Immature natural killer cell (primary cell): ENCODE results near the gene KIAA0513. TPM values are rescaled to one million over a fixed set of nuclear protein-coding genes. Genes with fewer than 3 reads are reported as not detected.
"Not testable (repeated sequence)": the region's sequence is repeated elsewhere in the genome, so short reads cannot be mapped to it uniquely, and the experiment has no call there.

Experiments used
- DNase-seq, 3 donors: peaks; one replicate each; pipeline ENCODE4 v3.0.0; 2022; ENCODE audit warnings: mixed read lengths in 1 of 3
- H3K27ac Mint-ChIP-seq, 6 donors: one replicate each; pipeline ENCODE4 v1.8.0; 2020; ENCODE audit warnings: mixed read lengths in 6 of 6, mild to moderate bottlenecking in 5 of 6, inconsistent platforms in 4 of 6, moderate library complexity in 3 of 6
- H3K27me3 Mint-ChIP-seq, 3 donors: one replicate each; pipeline ENCODE4 v1.8.0; 2020 to 2021; ENCODE audit warnings: low read depth in 3 of 3, mild to moderate bottlenecking in 3 of 3, mixed read lengths in 3 of 3, moderate library complexity in 3 of 3, inconsistent platforms in 1 of 3
- H3K36me3 Mint-ChIP-seq, 3 donors: one replicate each; pipeline ENCODE4 v1.8.0; 2020; ENCODE audit warnings: mixed read lengths in 3 of 3, inconsistent platforms in 2 of 3, mild to moderate bottlenecking in 2 of 3
- H3K4me1 Mint-ChIP-seq, 2 donors: one replicate each; pipeline ENCODE4 v1.8.0; 2020; ENCODE audit warnings: inconsistent platforms in 2 of 2, mild to moderate bottlenecking in 2 of 2, mixed read lengths in 2 of 2, moderate library complexity in 1 of 2
- H3K4me3 Mint-ChIP-seq, 5 donors: one replicate each; pipeline ENCODE4 v1.8.0; 2020; ENCODE audit warnings: mild to moderate bottlenecking in 5 of 5, mixed read lengths in 5 of 5, inconsistent platforms in 3 of 5, moderate library complexity in 3 of 5
- H3K9me3 Mint-ChIP-seq, 6 donors: one replicate each; pipeline ENCODE4 v1.8.0; 2020; ENCODE audit warnings: mild to moderate bottlenecking in 6 of 6, mixed read lengths in 6 of 6, inconsistent platforms in 4 of 6, moderate library complexity in 3 of 6
- polyA plus RNA-seq, 3 donors: library from polyadenylated mRNA; unstranded; fragments of 300-500 nt; fragmentation: Illumina TruSeq; gene quantifications; one replicate each; pipeline ENCODE4 v1.2.3, GENCODE V29; 2021

KIAA0513 gene
- polyA plus RNA-seq, 3 donors from 2014 or later = 0.11 to 8.7 (median 4.4) TPM

DNA sequence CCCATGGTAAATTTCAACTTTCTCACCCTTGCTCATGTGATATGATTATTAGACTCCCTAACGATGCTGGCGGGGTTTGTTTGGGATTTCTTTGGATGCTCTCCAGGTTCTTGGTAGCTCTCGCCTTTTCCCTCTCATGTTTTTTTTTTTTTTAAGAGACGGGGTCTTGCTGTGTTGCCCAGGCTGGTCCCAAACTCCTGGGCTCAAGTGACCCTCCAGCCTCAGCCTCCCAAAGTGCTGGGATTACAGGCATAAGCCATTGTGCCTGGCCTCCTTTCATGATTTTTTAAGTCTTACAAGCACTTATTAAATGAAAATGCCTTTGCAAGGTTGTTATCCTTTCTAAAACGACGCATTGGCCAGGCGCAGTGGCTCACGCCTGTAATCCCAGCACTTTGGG lies 24.1 kb downstream of the KIAA0513 start:
- H3K4me3 Mint-ChIP-seq = no peak overlapping the region
- DNase-seq = no peak
- peaks cover 0 to 19% (median 14%) of the 10 kb centered on the region in 3 donors for H3K36me3 Mint-ChIP-seq
- H3K27ac Mint-ChIP-seq = peak overlapping the region in 1 of 6 donors; percentile 20
- H3K4me1 Mint-ChIP-seq = peaks cover 20 to 25% of the 10 kb centered on the region in 2 donors
- peaks cover 7 to 17% (median 16%) of the 10 kb centered on the region in 3 donors for H3K27me3 Mint-ChIP-seq
- peaks cover 0 to 1% (median 0%) of the 10 kb centered on the region in 6 donors for H3K9me3 Mint-ChIP-seq

- H3K36me3 Mint-ChIP-seq = peaks cover 0 to 17% (median 13%) of the 10 kb centered on the region in 3 donors
- H3K9me3 Mint-ChIP-seq = no peaks in the 10 kb centered on the region
- no peak overlapping the region for H3K4me3 Mint-ChIP-seq
- H3K27ac Mint-ChIP-seq = peak overlapping the region in 1 of 6 donors; percentile 22
- DNase-seq = no peak
- H3K4me1 Mint-ChIP-seq = peaks cover 29 to 34% of the 10 kb centered on the region in 2 donors
- H3K27me3 Mint-ChIP-seq = peaks cover 7 to 19% (median 17%) of the 10 kb centered on the region in 3 donors
Measured at GRCh38 chr16:85052536-85052935, 24.9 kb downstream of the KIAA0513 start.

GRCh38 chr16:85054321-85054720 lies 26.7 kb downstream of the KIAA0513 start:
- not testable (repeated sequence) for H3K4me3 Mint-ChIP-seq, H3K9me3 Mint-ChIP-seq, DNase-seq
- Mint-ChIP-seq H3K36me3 (peaks cover 0 to 16% (median 3%) of the 10 kb centered on the region in 3 donors), H3K4me1 (peaks cover 34 to 39% of the 10 kb centered on the region in 2 donors), H3K27me3 (peaks cover 7 to 17% (median 17%) of the 10 kb centered on the region in 3 donors), H3K27ac (peak overlapping the region in 4 of 6 donors; percentile 76 to 96 (median 92))

DNA sequence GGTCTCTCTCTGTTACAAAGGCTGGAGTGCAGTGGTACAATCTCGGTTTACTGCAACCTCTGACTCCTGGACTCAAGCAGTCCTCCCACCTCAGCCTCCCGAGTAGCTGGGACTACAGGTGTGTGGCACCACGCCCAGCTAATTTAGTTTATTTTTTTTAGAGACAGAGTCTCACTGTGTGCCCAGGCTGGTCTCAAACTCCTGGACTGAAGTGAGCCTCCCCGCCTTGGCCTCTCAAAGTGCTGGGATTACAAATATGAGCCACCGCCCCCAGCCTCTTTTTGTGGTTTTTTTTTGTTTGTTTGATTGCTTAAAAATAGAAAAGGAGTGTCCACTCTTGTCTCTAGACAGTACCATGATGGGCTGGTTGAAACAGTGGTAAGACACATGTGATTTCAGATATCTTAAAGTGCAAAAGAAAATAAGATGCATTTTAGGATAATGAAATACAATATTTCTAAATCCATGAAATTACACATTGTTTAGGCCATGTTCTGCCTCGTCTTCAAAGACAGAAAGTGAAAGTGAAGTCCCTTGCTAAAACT lies 27.4 kb downstream of the KIAA0513 start:
- peak overlapping the region; percentile 31 to 81 (median 73) for H3K4me3 Mint-ChIP-seq
- DNase-seq = no peak
- peak overlapping the region; percentile 76 to 96 (median 90) for H3K27ac Mint-ChIP-seq
- H3K27me3 Mint-ChIP-seq = peaks cover 7 to 20% (median 17%) of the 10 kb centered on the region in 3 donors
- H3K9me3 Mint-ChIP-seq = no peaks in the 10 kb centered on the region
- H3K36me3 Mint-ChIP-seq = peaks cover 0 to 10% (median 0%) of the 10 kb centered on the region in 3 donors
- H3K4me1 Mint-ChIP-seq = peaks cover 34 to 39% of the 10 kb centered on the region in 2 donors

- peaks cover 34 to 39% of the 10 kb centered on the region in 2 donors for H3K4me1 Mint-ChIP-seq
- H3K4me3 Mint-ChIP-seq = peak overlapping the region; percentile 31 to 81 (median 73)
- peaks cover 0 to 10% (median 0%) of the 10 kb centered on the region in 3 donors for H3K36me3 Mint-ChIP-seq
- H3K9me3 Mint-ChIP-seq = no peaks in the 10 kb centered on the region
- H3K27me3 Mint-ChIP-seq = peaks cover 7 to 19% (median 17%) of the 10 kb centered on the region in 3 donors
- peak; percentile 92 to 94 (median 93) for DNase-seq
- H3K27ac Mint-ChIP-seq = peak overlapping the region; percentile 76 to 96 (median 90)
Measured at GRCh38 chr16:85055493-85056210, 28.1 kb downstream of the KIAA0513 start.

- Mint-ChIP-seq H3K27ac (peak overlapping the region; percentile 76 to 96 (median 90)), H3K4me1 (peaks cover 34 to 39% of the 10 kb centered on the region in 2 donors), H3K4me3 (peak overlapping the region; percentile 31 to 81 (median 73)), H3K9me3 (no peaks in the 10 kb centered on the region), H3K27me3 (peaks cover 7 to 18% (median 17%) of the 10 kb centered on the region in 3 donors), H3K36me3 (peaks cover 0 to 8% (median 0%) of the 10 kb centered on the region in 3 donors)
- DNase-seq = peak in 2 of 3 donors; percentile 5 to 14
Measured at GRCh38 chr16:85056211-85056748, 28.7 kb downstream of the KIAA0513 start.

DNA sequence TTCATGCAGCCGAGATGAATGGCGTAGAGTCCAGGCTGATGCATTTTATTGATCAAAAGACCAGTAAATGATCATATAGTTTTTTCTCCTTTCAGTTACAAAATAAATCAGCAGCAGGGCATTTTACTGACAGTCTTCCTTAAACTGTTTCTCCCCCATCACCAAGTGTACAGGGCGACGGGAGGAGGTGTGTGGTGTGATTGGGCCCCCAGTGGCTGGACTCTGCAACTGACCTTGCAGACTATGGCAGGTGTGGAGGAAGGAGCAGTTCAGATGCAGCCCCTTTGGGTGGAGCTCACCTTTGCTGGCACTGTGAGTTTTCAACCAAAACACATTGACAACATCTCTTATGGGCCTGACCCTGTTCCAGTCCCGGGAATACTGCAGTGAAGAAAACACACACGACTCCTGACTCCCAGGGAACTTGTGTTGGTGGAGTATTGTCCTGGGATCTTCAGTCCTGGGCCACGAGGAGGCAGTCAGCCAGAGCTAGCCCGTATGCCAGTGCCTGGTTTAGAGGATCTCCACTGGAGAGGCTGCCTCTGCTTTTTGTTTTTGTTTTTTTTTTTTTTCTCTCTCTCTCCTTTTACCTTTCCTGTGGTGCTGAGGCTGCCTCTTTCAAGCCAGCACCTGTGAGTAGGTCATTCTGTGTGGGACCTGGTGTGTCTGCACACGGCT lies 29.8 kb downstream of the KIAA0513 start:
- Mint-ChIP-seq H3K36me3 (peaks cover 4 to 5% (median 4%) of the 10 kb centered on the region in 3 donors), H3K4me1 (peaks cover 34 to 39% of the 10 kb centered on the region in 2 donors), H3K4me3 (peak overlapping the region; percentile 31 to 81 (median 73)), H3K27ac (peak overlapping the region in 5 of 6 donors; percentile 45 to 93 (median 79)), H3K27me3 (peaks cover 10 to 20% (median 15%) of the 10 kb centered on the region in 3 donors), H3K9me3 (no peaks in the 10 kb centered on the region)
- DNase-seq = peak in 1 of 3 donors; percentile 12

DNA sequence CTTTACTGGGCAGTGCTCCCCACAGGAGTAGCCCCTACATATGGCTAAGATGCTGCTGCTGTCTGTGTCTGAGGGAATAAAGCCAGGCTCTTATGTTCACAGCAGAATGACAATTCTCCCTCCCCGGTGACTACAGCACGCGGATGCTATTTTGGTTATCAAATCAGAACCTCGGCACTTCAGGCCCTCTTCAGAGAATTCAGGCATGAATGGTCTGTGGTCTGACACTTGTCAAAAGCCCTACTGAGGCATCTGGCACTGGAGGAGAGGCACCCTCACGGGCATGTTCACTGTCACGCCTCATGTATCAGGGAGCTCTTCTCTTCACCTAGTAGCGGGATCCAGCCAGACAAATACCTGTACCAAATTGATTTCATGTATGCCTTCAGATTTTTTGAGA lies 30.4 kb downstream of the KIAA0513 start:
- Mint-ChIP-seq H3K4me3 (peak overlapping the region in 4 of 5 donors; percentile 41 to 70 (median 50)), H3K9me3 (no peaks in the 10 kb centered on the region), H3K36me3 (peaks cover 4 to 7% (median 5%) of the 10 kb centered on the region in 3 donors), H3K27me3 (peaks cover 10 to 20% (median 18%) of the 10 kb centered on the region in 3 donors), H3K27ac (peak overlapping the region in 2 of 6 donors; percentile 73 to 79), H3K4me1 (peaks cover 34 to 39% of the 10 kb centered on the region in 2 donors)
- DNase-seq = no peak

- Mint-ChIP-seq H3K4me1 (peaks cover 34 to 39% of the 10 kb centered on the region in 2 donors), H3K36me3 (peaks cover 4 to 7% (median 5%) of the 10 kb centered on the region in 3 donors), H3K27ac (no peak overlapping the region), H3K4me3 (no peak overlapping the region), H3K9me3 (no peaks in the 10 kb centered on the region), H3K27me3 (peaks cover 10 to 20% (median 18%) of the 10 kb centered on the region in 3 donors)
- no peak for DNase-seq
Measured at GRCh38 chr16:85058909-85059308, 31.3 kb downstream of the KIAA0513 start.

DNA sequence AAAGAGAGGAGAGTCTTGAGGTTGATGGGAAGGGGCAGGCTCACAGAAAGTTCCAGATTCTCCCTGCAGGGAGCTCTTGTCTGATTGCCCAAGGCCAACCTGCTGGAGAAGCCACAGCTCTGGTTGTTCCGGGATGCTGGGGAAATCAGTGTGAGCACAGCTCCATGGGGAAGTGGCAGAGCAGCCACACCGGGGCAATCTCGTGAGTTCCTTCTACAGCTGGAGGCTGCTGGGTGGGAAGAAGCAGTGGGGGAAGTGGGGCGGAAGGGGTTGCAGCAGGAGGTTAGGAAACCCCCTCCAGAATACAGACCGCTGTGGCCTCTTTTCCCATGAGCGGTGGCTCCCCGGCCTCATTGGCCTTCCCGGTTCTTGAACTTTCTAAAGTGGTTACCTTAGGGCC lies 34.0 kb downstream of the KIAA0513 start:
- DNase-seq = peak in 1 of 3 donors; percentile 13
- Mint-ChIP-seq H3K4me3 (no peak overlapping the region), H3K36me3 (peaks cover 8 to 21% (median 9%) of the 10 kb centered on the region in 3 donors), H3K4me1 (peaks cover 21 to 22% of the 10 kb centered on the region in 2 donors), H3K27me3 (peaks cover 3 to 9% (median 8%) of the 10 kb centered on the region in 3 donors), H3K9me3 (no peaks in the 10 kb centered on the region), H3K27ac (no peak overlapping the region)

DNA sequence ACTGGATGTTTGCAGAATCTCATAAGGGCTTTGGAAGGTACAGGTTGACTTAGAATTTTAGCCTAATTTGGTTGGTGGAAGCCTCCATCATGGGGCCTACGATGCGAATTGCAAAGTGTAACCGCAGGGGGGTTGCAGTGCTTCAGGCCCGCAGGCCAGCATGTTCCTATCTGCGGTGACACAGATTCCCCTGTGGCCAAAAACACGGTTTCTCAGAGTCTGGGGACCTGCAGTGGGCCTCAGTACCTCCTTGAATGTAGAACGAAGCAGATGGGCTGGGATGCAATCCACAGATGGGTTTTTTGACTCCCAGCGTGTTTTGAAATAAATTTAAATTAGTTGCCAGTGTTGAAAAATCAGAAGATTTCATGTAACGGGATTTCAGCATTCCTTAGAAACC lies 34.7 kb downstream of the KIAA0513 start:
- Mint-ChIP-seq H3K27me3 (peaks cover 3 to 8% (median 5%) of the 10 kb centered on the region in 3 donors), H3K36me3 (peaks cover 8 to 23% (median 10%) of the 10 kb centered on the region in 3 donors), H3K27ac (no peak overlapping the region), H3K9me3 (no peaks in the 10 kb centered on the region), H3K4me3 (no peak overlapping the region), H3K4me1 (peaks cover 13 to 14% of the 10 kb centered on the region in 2 donors)
- no peak for DNase-seq

DNA sequence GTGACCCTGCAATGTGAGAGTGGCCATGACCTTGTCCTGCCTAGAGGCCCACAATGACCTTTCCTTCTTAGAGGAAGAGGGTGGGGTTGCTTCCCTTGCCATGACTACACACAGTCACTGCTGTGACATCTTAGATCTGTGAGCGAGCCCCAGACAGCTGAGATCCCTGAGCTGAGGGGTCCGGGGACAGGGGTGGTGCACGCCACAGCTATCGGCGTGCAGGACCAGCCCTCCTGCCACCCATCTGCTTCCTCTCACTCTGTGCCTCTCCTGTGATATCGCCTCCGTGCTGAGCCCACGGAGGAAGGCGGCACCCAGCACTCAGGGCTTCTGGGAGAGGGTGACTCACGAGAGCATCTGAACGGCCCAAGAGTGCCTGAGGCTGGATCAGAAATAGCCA lies 35.2 kb downstream of the KIAA0513 start:
- Mint-ChIP-seq H3K9me3 (no peaks in the 10 kb centered on the region), H3K27ac (no peak overlapping the region)
- DNase-seq = no peak

GRCh38 chr16:85064186-85064585 lies 36.6 kb downstream of the KIAA0513 start:
- Mint-ChIP-seq H3K4me1 (peaks cover 5 to 7% of the 10 kb centered on the region in 2 donors), H3K36me3 (peaks cover 8 to 29% (median 8%) of the 10 kb centered on the region in 3 donors), H3K27ac (no peak overlapping the region), H3K9me3 (no peaks in the 10 kb centered on the region), H3K27me3 (peaks cover 3 to 6% (median 5%) of the 10 kb centered on the region in 3 donors), H3K4me3 (no peak overlapping the region)
- DNase-seq = no peak

More for the DNA sequence above, 35.2 kb downstream of the KIAA0513 start:
- Mint-ChIP-seq H3K27me3 (peaks cover 3 to 6% (median 5%) of the 10 kb centered on the region in 3 donors), H3K4me3 (peak overlapping the region in 1 of 5 donors; percentile 9), H3K4me1 (peaks cover 8 to 9% of the 10 kb centered on the region in 2 donors), H3K36me3 (peaks cover 8 to 25% (median 13%) of the 10 kb centered on the region in 3 donors)
